K562 (cell line): ENCODE data around the gene LTA4H. TPM values are rescaled to one million over a fixed set of nuclear protein-coding genes. Genes with fewer than 3 reads are reported as not detected.
A peak's percentile ranks its signal among the peaks of the same experiment; 100 is the strongest.

Experiments
- ATAC-seq: fragments of 200-7000 bp; cut with Tn5 transposase; 3 replicates; pipeline ENCODE4 v1.9.1; 2020; ENCODE audit warnings: moderate library complexity
- BruUV-seq: library from RNA; stranded (reverse); fragments of 400-500 nt; replicated peaks from 2 replicates; lab custom pipeline; 2021; lab: Mats Ljungman, UMichigan
- CTCF ChIA-PET: fragments of 300-600 bp; formaldehyde crosslinking; extraction: SDS; loops from one replicate; lab custom pipeline; 2021; ENCODE audit warnings: low intra/inter-chr PET ratio; lab: Yijun Ruan, JAX
- POLR2A ChIA-PET: fragments of 300-600, 350-650 bp; sonication (Branson Sonifier 250); formaldehyde crosslinking; extraction: SDS; loops from one replicate; lab custom pipeline; 2021; ENCODE audit warnings: antibody characterized with exemption, inconsistent platforms; lab: Yijun Ruan, JAX
- DNase-seq, 4 experiments: peaks; one replicate each; pipeline versions ENCODE4 v3.0.0 to v3.0.0-alpha.2; 2011 to 2018; ENCODE audit warnings: low spot score in 3 of 4, mixed read lengths in 3 of 4; ENCODE audit errors: extremely low read depth in 1 of 4
- FAIRE-seq: peaks from 2 replicates; lab custom pipeline; 2011; peaks lifted over from hg19 to GRCh38; lab: Jason Lieb, UNC
- H2AFZ ChIP-seq: 2 replicates; pipeline ENCODE4 v1.6.0; 2011; ENCODE audit warnings: low read depth, low read length, control low read depth, inconsistent platforms
- H3K27ac ChIP-seq: fragments of 200-600 bp; 3 replicates; pipeline ENCODE4 v1.8.0; 2011; ENCODE audit warnings: low read depth, mild to moderate bottlenecking, control low read depth, inconsistent platforms, low read length, moderate library complexity, mixed read lengths; ENCODE audit errors: extremely low read depth
- H3K27me3 ChIP-seq, 2 experiments: fragments of 300-600 bp in 1 of 2; 2 replicates in 1 of 2; 3 replicates in 1 of 2; pipeline versions ENCODE4 v1.6.0 to v1.8.0; 2011; ENCODE audit warnings: inconsistent platforms in 2 of 2, low read length in 2 of 2, mild to moderate bottlenecking in 1 of 2, mixed read lengths in 1 of 2, moderate library complexity in 1 of 2; ENCODE audit not compliant: control insufficient read depth in 2 of 2, insufficient read depth in 2 of 2
- H3K36me3 ChIP-seq: fragments of 300-600 bp; 3 replicates; pipeline ENCODE4 v1.8.0; 2011; ENCODE audit warnings: mild to moderate bottlenecking, low read length, inconsistent platforms; ENCODE audit not compliant: control insufficient read depth, insufficient read depth
- H3K4me1 ChIP-seq, 2 experiments: fragments of 200-600 bp in 1 of 2; replicated peaks in 1 of 2; 2 replicates in 1 of 2; 3 replicates in 1 of 2; pipeline versions ENCODE4 v1.5.1 to v1.8.0; 2011; ENCODE audit warnings: inconsistent platforms in 2 of 2, low read length in 2 of 2, mild to moderate bottlenecking in 1 of 2, mixed read lengths in 1 of 2, moderate library complexity in 1 of 2; ENCODE audit not compliant: control insufficient read depth in 2 of 2, insufficient read depth in 2 of 2
- H3K4me2 ChIP-seq: 2 replicates; pipeline ENCODE4 v1.6.1; 2011; ENCODE audit warnings: low read length, control low read depth, inconsistent platforms, mixed read lengths; ENCODE audit not compliant: insufficient read depth
- H3K4me3 ChIP-seq: fragments of 200-600 bp; sonication (generic), shearing (Covaris generic); 2 replicates; pipeline ENCODE4 v1.5.1; 2016; ENCODE audit warnings: control low read depth, inconsistent platforms
- H3K79me2 ChIP-seq: fragments of 200-600 bp; 3 replicates; pipeline ENCODE4 v1.8.0; 2011; ENCODE audit warnings: low read length, inconsistent platforms; ENCODE audit not compliant: control insufficient read depth, insufficient read depth
- H3K9ac ChIP-seq, 2 experiments: 2 replicates each; pipeline versions ENCODE4 v1.6.0 to v1.6.1; 2011; ENCODE audit warnings: low read depth in 2 of 2, low read length in 2 of 2, control low read depth in 1 of 2, inconsistent platforms in 1 of 2, mild to moderate bottlenecking in 1 of 2, mixed read lengths in 1 of 2; ENCODE audit not compliant: insufficient read depth in 1 of 2
- H3K9me1 ChIP-seq: one replicate; pipeline ENCODE4 v1.6.0; 2011; ENCODE audit warnings: inconsistent platforms, mild to moderate bottlenecking, low read length, moderate library complexity; ENCODE audit not compliant: control insufficient read depth, insufficient read depth
- H3K9me3 ChIP-seq: replicated peaks from 2 replicates; pipeline ENCODE4 v1.5.1; 2011; ENCODE audit warnings: low read depth, low read length, inconsistent platforms; ENCODE audit not compliant: control insufficient read depth, insufficient read depth
- H4K20me1 ChIP-seq: replicated peaks from 2 replicates; pipeline ENCODE4 v1.6.1; 2011; ENCODE audit warnings: low read length, inconsistent platforms, mixed read lengths; ENCODE audit not compliant: control insufficient read depth, insufficient read depth
- ATF7 ChIP-seq: fragments of 450-650 bp; IDR thresholded peaks from 2 replicates; pipeline ENCODE4 v1.7.1; 2014; ENCODE audit warnings: mild to moderate bottlenecking, moderate library complexity
- CTBP1 ChIP-seq: fragments of 450-650 bp; IDR thresholded peaks from 2 replicates; pipeline ENCODE4 v1.6.1; 2016; ENCODE audit warnings: borderline replicate concordance
- CTCF ChIP-seq, 3 experiments: IDR thresholded peaks in 2 of 3; conservative IDR thresholded peaks in 1 of 3; 2 replicates each; pipeline ENCODE4 v1.5.1; 2011 to 2012; ENCODE audit warnings: low read length in 3 of 3, mild to moderate bottlenecking in 3 of 3, control low read depth in 2 of 3, improper control_type of control experiment in 1 of 3, inconsistent platforms in 1 of 3, low read depth in 1 of 3, mixed read lengths in 1 of 3, moderate library complexity in 1 of 3; ENCODE audit not compliant: insufficient read depth in 2 of 3
- FOXA3 ChIP-seq, 2 experiments: fragments of 450-650 bp in 1 of 2; sonication (generic) in 1 of 2; formaldehyde crosslinking; IDR thresholded peaks in 1 of 2; conservative IDR thresholded peaks in 1 of 2; 2 replicates each; pipeline versions ENCODE4 v1.4.0 to v1.8.0; 2020 to 2022; ENCODE audit warnings: mild to moderate bottlenecking in 2 of 2, missing genetic modification reagents in 1 of 2
- MXI1 ChIP-seq: IDR thresholded peaks from 2 replicates; pipeline ENCODE4 v1.6.1; 2011; ENCODE audit warnings: low read depth, mild to moderate bottlenecking, improper control_type of control experiment, low read length
- NONO ChIP-seq, 2 experiments: fragments of 200-400 bp in 1 of 2; fragments of 450-650 bp in 1 of 2; formaldehyde crosslinking in 1 of 2; IDR thresholded peaks; 2 replicates each; pipeline ENCODE4 v1.6.1; 2017; ENCODE audit warnings: low read depth in 2 of 2, mild to moderate bottlenecking in 2 of 2, moderate library complexity in 2 of 2, low read length in 1 of 2
- RCOR1 ChIP-seq, 2 experiments: IDR thresholded peaks; 2 replicates each; pipeline ENCODE4 v1.6.1; 2012; ENCODE audit warnings: low read depth in 2 of 2, low read length in 2 of 2, borderline replicate concordance in 1 of 2, improper control_type of control experiment in 1 of 2
- SMARCA4 ChIP-seq: fragments of 450-650 bp; IDR thresholded peaks from 2 replicates; pipeline ENCODE4 v1.6.1; 2016
- SMC3 ChIP-seq: conservative IDR thresholded peaks from 2 replicates; pipeline ENCODE4 v1.6.1; 2011; ENCODE audit warnings: low read depth, low read length, improper control_type of control experiment; ENCODE audit not compliant: insufficient read depth
- ZBTB9 ChIP-seq: fragments of 450-650 bp; formaldehyde crosslinking; IDR thresholded peaks from 2 replicates; pipeline ENCODE4 v1.4.0; 2020; ENCODE audit warnings: mild to moderate bottlenecking, moderate library complexity
- WGBS: fragments of 100-300 bp; shearing (Covaris generic); methylation state at CpG from one replicate; pipeline ENCODE4 v1.1.6; 2016; ENCODE audit warnings: low coverage, mixed read lengths; ENCODE audit not compliant: insufficient coverage; ENCODE audit errors: missing lambda C conversion rate; 5-methylcytosine and 5-hydroxymethylcytosine counted together
- in situ Hi-C: fragments of 300-500 bp; cut with MboI; formaldehyde crosslinking; loops from 4 replicates; pipeline ENCODE4 v1.15.0; 2018; ENCODE audit warnings: inconsistent platforms, mixed read lengths
- intact Hi-C: fragments of 100-400 bp; cut with micrococcal nuclease; formaldehyde crosslinking; loops from 2 replicates; pipeline ENCODE4 v1.14.2; 2022
- polyA plus RNA-seq, 8 experiments: library from polyadenylated mRNA; depleted of rRNA in 4 of 8; stranded (reverse) in 5 of 8; unstranded in 3 of 8; fragments of >200 nt; fragmentation: Nextera tagmentation in 2 of 8; fragmentation: Illumina TruSeq in 1 of 8; extraction: Ambion mirVana in 2 of 8; extraction: Trizol in 1 of 8; gene quantifications; 2 replicates each; pipeline versions ENCODE4 v1.2.1 to v1.2.3, GENCODE V29; 2011 to 2014; ENCODE audit warnings: inconsistent platforms in 1 of 8, missing spikeins in 1 of 8
- total RNA-seq, 7 experiments: library from RNA; depleted of rRNA in 6 of 7; stranded (reverse); fragments of >200 nt in 6 of 7; fragmentation: Illumina TruSeq in 2 of 7; extraction: Trizol in 2 of 7; gene quantifications; 2 replicates each; pipeline versions ENCODE4 v1.2.1 to v1.2.3, GENCODE V29; 2011 to 2021; ENCODE audit warnings: low replicate concordance in 1 of 7
- TF ChIP-seq, protein P1 (sequence below): sonication (generic); IDR thresholded peaks from 2 replicates; pipeline ENCODE4 v1.6.1; 2016
- TF ChIP-seq, protein P2 (sequence below): IDR thresholded peaks from 2 replicates; pipeline ENCODE4 v1.6.1; 2011; ENCODE audit warnings: borderline replicate concordance, low read depth, mild to moderate bottlenecking, moderate library complexity, low read length; ENCODE audit not compliant: insufficient read depth, poor library complexity, severe bottlenecking

LTA4H gene
- total and polyA plus RNA-seq, 9 of the 15 experiments (the other 6 are each of a cell fraction or from before 2014, with no cell fraction given) = 25.2 to 58.1 (median 40.5) TPM

DNA sequence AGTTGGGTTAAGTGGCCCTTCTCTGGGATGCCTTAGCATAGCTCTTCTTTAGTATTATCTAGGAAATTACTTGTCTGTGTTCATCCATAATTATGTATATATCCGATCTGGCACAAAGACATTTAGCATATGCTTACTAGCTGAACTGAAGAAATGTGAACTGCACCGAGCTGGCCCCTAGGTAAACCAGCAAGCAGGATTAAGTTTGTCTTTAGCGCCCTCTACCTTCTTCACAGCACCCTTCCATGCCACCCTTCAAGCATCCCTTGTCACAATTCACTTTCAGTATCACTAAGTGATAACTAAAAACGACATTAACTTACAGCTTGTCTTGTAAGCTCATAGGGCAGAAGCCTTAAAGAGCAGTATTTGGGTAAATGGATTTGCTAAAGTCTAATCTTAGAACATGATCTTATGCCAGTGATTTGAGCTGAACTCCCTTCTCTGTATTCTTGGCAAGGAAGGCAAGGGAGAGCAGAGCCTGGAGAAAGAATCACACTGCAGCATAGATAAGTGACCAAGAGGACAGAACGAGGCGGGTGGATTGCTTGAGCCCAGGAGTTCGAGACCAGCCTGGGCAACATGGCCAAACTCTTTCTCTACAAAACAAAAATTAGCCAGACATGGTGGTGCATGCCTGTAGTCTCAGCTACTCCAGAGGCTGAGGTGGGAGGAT lies 36.6 kb downstream of the LTA4H start:
- Histone ChIP-seq H3K27me3 (peaks cover 0 to 16% of the 10 kb centered on the region in 2 experiments; a peak in 3 of 5 replicates), H2AFZ (no peak overlapping the region), H3K9ac (no peak overlapping the region), H3K79me2 (no peaks in the 10 kb centered on the region), H3K4me1 (peaks cover 0 to 5% of the 10 kb centered on the region in 2 experiments; a peak in 1 of 5 replicates), H3K4me3 (no peak overlapping the region), H3K9me3 (no peaks in the 10 kb centered on the region), H3K4me2 (no peak overlapping the region), H4K20me1 (no peaks in the 10 kb centered on the region), H3K36me3 (0 out of 3 replicates have a peak, but pooled peaks cover 2% of the 10 kb centered on the region), H3K9me1 (no peaks in the 10 kb centered on the region), H3K27ac (no peak overlapping the region)
- POLR2A ChIA-PET = interaction anchor here (1.0 to 1.7 kb wide), 2 partner anchors 9 to 20 kb away, joined by 3 to 4 read pairs; no protein-coding TSS in a partner anchor
- CTCF ChIA-PET = no interaction called here
- 1% methylated on average over 7 of the region's 7 CpGs for WGBS
- DNase-seq = peak; percentile 20 to 61 (median 44)
- ATAC-seq = peak; percentile 97
- in situ Hi-C loops (no loop called here), intact Hi-C loops (loop anchor here (1.0 to 10.0 kb wide), 5 partner anchors 60 to 416 kb away; no protein-coding TSS in a partner anchor)
- FAIRE-seq = peak; percentile 94
- no TSS peak for BruUV-seq
- no peak for TF ChIP-seq MXI1
- no peak for TF ChIP-seq ZBTB9 (CRISPR knock-in tag)
- TF ChIP-seq, protein P1, sequence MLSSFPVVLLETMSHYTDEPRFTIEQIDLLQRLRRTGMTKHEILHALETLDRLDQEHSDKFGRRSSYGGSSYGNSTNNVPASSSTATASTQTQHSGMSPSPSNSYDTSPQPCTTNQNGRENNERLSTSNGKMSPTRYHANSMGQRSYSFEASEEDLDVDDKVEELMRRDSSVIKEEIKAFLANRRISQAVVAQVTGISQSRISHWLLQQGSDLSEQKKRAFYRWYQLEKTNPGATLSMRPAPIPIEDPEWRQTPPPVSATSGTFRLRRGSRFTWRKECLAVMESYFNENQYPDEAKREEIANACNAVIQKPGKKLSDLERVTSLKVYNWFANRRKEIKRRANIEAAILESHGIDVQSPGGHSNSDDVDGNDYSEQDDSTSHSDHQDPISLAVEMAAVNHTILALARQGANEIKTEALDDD = no peak
- peak; percentile 40; the same call in 1 of the 2 replicates for TF ChIP-seq CTBP1
- peak; percentile 72 to 81 (median 72) for TF ChIP-seq CTCF (IDR thresholded peaks at IDR 0.05 in 2 of 3, conservative IDR thresholded peaks at IDR 0.05 in 1 of 3; ENCODE audit: insufficient read depth in 2 of 3, low read depth in 1 of 3, low read length in 3 of 3)
- 0 out of 2 replicates have a peak, but pooled peaks have one; percentile 23 for TF ChIP-seq ATF7
- TF ChIP-seq NONO (IDR thresholded peaks at IDR 0.05; ENCODE audit: low read depth in 2 of 2, low read length in 1 of 2) = no peak
- TF ChIP-seq, protein P2, sequence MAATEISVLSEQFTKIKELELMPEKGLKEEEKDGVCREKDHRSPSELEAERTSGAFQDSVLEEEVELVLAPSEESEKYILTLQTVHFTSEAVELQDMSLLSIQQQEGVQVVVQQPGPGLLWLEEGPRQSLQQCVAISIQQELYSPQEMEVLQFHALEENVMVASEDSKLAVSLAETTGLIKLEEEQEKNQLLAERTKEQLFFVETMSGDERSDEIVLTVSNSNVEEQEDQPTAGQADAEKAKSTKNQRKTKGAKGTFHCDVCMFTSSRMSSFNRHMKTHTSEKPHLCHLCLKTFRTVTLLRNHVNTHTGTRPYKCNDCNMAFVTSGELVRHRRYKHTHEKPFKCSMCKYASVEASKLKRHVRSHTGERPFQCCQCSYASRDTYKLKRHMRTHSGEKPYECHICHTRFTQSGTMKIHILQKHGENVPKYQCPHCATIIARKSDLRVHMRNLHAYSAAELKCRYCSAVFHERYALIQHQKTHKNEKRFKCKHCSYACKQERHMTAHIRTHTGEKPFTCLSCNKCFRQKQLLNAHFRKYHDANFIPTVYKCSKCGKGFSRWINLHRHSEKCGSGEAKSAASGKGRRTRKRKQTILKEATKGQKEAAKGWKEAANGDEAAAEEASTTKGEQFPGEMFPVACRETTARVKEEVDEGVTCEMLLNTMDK = peak; percentile 14
- TF ChIP-seq FOXA3 (CRISPR knock-in tag; conservative IDR thresholded peaks at IDR 0.05 in 1 of 2, IDR thresholded peaks at IDR 0.05 in 1 of 2) = peak; percentile 42 to 54; a peak in 2 of 4 replicates
- TF ChIP-seq RCOR1 (IDR thresholded peaks at IDR 0.05; ENCODE audit: borderline replicate concordance in 1 of 2, low read depth in 2 of 2, low read length in 2 of 2) = peak in 1 of 2 experiments; percentile 37; a peak in 1 of 4 replicates
- TF ChIP-seq SMC3 = peak; percentile 59
- TF ChIP-seq SMARCA4 = peak; percentile 45; the same call in 1 of the 2 replicates
